K562 (cell line): ENCODE measurements around the gene GSX2. TPM values are rescaled to one million over a fixed set of nuclear protein-coding genes. Genes with fewer than 3 reads are reported as not detected.

Source experiments
- ATAC-seq: fragments of 200-7000 bp; cut with Tn5 transposase; 3 replicates; pipeline ENCODE4 v1.9.1; 2020; ENCODE audit warnings: moderate library complexity
- BruUV-seq: library from RNA; stranded (reverse); fragments of 400-500 nt; replicated peaks from 2 replicates; lab custom pipeline; 2021; lab: Mats Ljungman, UMichigan
- CTCF ChIA-PET: fragments of 300-600 bp; formaldehyde crosslinking; extraction: SDS; loops from one replicate; lab custom pipeline; 2021; ENCODE audit warnings: low intra/inter-chr PET ratio; lab: Yijun Ruan, JAX
- POLR2A ChIA-PET: fragments of 300-600, 350-650 bp; sonication (Branson Sonifier 250); formaldehyde crosslinking; extraction: SDS; loops from one replicate; lab custom pipeline; 2021; ENCODE audit warnings: antibody characterized with exemption, inconsistent platforms; lab: Yijun Ruan, JAX
- DNase-seq, 4 experiments: peaks; one replicate each; pipeline versions ENCODE4 v3.0.0 to v3.0.0-alpha.2; 2011 to 2018; ENCODE audit warnings: low spot score in 3 of 4, mixed read lengths in 3 of 4; ENCODE audit errors: extremely low read depth in 1 of 4
- FAIRE-seq: peaks from 2 replicates; lab custom pipeline; 2011; peaks lifted over from hg19 to GRCh38; lab: Jason Lieb, UNC
- H2AFZ ChIP-seq: 2 replicates; pipeline ENCODE4 v1.6.0; 2011; ENCODE audit warnings: low read depth, low read length, control low read depth, inconsistent platforms
- H3K27ac ChIP-seq: fragments of 200-600 bp; 3 replicates; pipeline ENCODE4 v1.8.0; 2011; ENCODE audit warnings: low read depth, mild to moderate bottlenecking, control low read depth, inconsistent platforms, low read length, moderate library complexity, mixed read lengths; ENCODE audit errors: extremely low read depth
- H3K27me3 ChIP-seq, 2 experiments: fragments of 300-600 bp in 1 of 2; 2 replicates in 1 of 2; 3 replicates in 1 of 2; pipeline versions ENCODE4 v1.6.0 to v1.8.0; 2011; ENCODE audit warnings: inconsistent platforms in 2 of 2, low read length in 2 of 2, mild to moderate bottlenecking in 1 of 2, mixed read lengths in 1 of 2, moderate library complexity in 1 of 2; ENCODE audit not compliant: control insufficient read depth in 2 of 2, insufficient read depth in 2 of 2
- H3K36me3 ChIP-seq: fragments of 300-600 bp; 3 replicates; pipeline ENCODE4 v1.8.0; 2011; ENCODE audit warnings: mild to moderate bottlenecking, low read length, inconsistent platforms; ENCODE audit not compliant: control insufficient read depth, insufficient read depth
- H3K4me1 ChIP-seq, 2 experiments: fragments of 200-600 bp in 1 of 2; replicated peaks in 1 of 2; 2 replicates in 1 of 2; 3 replicates in 1 of 2; pipeline versions ENCODE4 v1.5.1 to v1.8.0; 2011; ENCODE audit warnings: inconsistent platforms in 2 of 2, low read length in 2 of 2, mild to moderate bottlenecking in 1 of 2, mixed read lengths in 1 of 2, moderate library complexity in 1 of 2; ENCODE audit not compliant: control insufficient read depth in 2 of 2, insufficient read depth in 2 of 2
- H3K4me2 ChIP-seq: 2 replicates; pipeline ENCODE4 v1.6.1; 2011; ENCODE audit warnings: low read length, control low read depth, inconsistent platforms, mixed read lengths; ENCODE audit not compliant: insufficient read depth
- H3K4me3 ChIP-seq: fragments of 200-600 bp; sonication (generic), shearing (Covaris generic); 2 replicates; pipeline ENCODE4 v1.5.1; 2016; ENCODE audit warnings: control low read depth, inconsistent platforms
- H3K79me2 ChIP-seq: fragments of 200-600 bp; 3 replicates; pipeline ENCODE4 v1.8.0; 2011; ENCODE audit warnings: low read length, inconsistent platforms; ENCODE audit not compliant: control insufficient read depth, insufficient read depth
- H3K9ac ChIP-seq, 2 experiments: 2 replicates each; pipeline versions ENCODE4 v1.6.0 to v1.6.1; 2011; ENCODE audit warnings: low read depth in 2 of 2, low read length in 2 of 2, control low read depth in 1 of 2, inconsistent platforms in 1 of 2, mild to moderate bottlenecking in 1 of 2, mixed read lengths in 1 of 2; ENCODE audit not compliant: insufficient read depth in 1 of 2
- H3K9me1 ChIP-seq: one replicate; pipeline ENCODE4 v1.6.0; 2011; ENCODE audit warnings: inconsistent platforms, mild to moderate bottlenecking, low read length, moderate library complexity; ENCODE audit not compliant: control insufficient read depth, insufficient read depth
- H3K9me3 ChIP-seq: replicated peaks from 2 replicates; pipeline ENCODE4 v1.5.1; 2011; ENCODE audit warnings: low read depth, low read length, inconsistent platforms; ENCODE audit not compliant: control insufficient read depth, insufficient read depth
- H4K20me1 ChIP-seq: replicated peaks from 2 replicates; pipeline ENCODE4 v1.6.1; 2011; ENCODE audit warnings: low read length, inconsistent platforms, mixed read lengths; ENCODE audit not compliant: control insufficient read depth, insufficient read depth
- ATF1 ChIP-seq, 2 experiments: fragments of 450-650 bp in 1 of 2; IDR thresholded peaks; 2 replicates each; pipeline ENCODE4 v1.6.1; 2016; ENCODE audit warnings: missing compliant biosample characterization in 1 of 2, missing genetic modification characterization in 1 of 2
- CREB3 ChIP-seq: fragments of 450-650 bp; conservative IDR thresholded peaks from 2 replicates; pipeline ENCODE4 v1.6.1; 2016; ENCODE audit warnings: missing genetic modification characterization, low read depth, mild to moderate bottlenecking, missing compliant biosample characterization, moderate library complexity
- FOXO4 ChIP-seq: fragments of 450-650 bp; formaldehyde crosslinking; IDR thresholded peaks from 2 replicates; pipeline ENCODE4 v1.4.0; 2020; ENCODE audit warnings: mild to moderate bottlenecking, moderate library complexity
- KLF6 ChIP-seq: fragments of 250-450 bp; sonication (Bioruptor Pico); IDR thresholded peaks from 2 replicates; pipeline ENCODE4 v1.4.0; 2020; ENCODE audit warnings: mild to moderate bottlenecking, moderate library complexity, borderline replicate concordance
- LCOR ChIP-seq: sonication (generic); formaldehyde crosslinking; IDR thresholded peaks from 2 replicates; pipeline ENCODE4 v1.8.0; 2022; ENCODE audit warnings: mild to moderate bottlenecking, missing genetic modification reagents
- POLR3G ChIP-seq: IDR thresholded peaks from 2 replicates; pipeline ENCODE4 v1.6.1; 2011; ENCODE audit not compliant: insufficient read length, insufficient replicate concordance; ENCODE audit errors: extremely low read depth
- RBM14 ChIP-seq: fragments of 200-400 bp; formaldehyde crosslinking; IDR thresholded peaks from 2 replicates; pipeline ENCODE4 v1.6.1; 2018; ENCODE audit warnings: low read depth, mild to moderate bottlenecking, low read length, moderate library complexity, borderline replicate concordance; ENCODE audit not compliant: insufficient read depth
- SP1 ChIP-seq: sonication (generic); formaldehyde crosslinking; IDR thresholded peaks from 2 replicates; pipeline ENCODE4 v1.8.1; 2022; ENCODE audit warnings: mild to moderate bottlenecking, missing genetic modification reagents
- ZC3H8 ChIP-seq: fragments of 450-650 bp; IDR thresholded peaks from 2 replicates; pipeline ENCODE4 v1.6.1; 2017
- WGBS: fragments of 100-300 bp; shearing (Covaris generic); methylation state at CpG from one replicate; pipeline ENCODE4 v1.1.6; 2016; ENCODE audit warnings: low coverage, mixed read lengths; ENCODE audit not compliant: insufficient coverage; ENCODE audit errors: missing lambda C conversion rate; 5-methylcytosine and 5-hydroxymethylcytosine counted together
- in situ Hi-C: fragments of 300-500 bp; cut with MboI; formaldehyde crosslinking; loops from 4 replicates; pipeline ENCODE4 v1.15.0; 2018; ENCODE audit warnings: inconsistent platforms, mixed read lengths
- intact Hi-C: fragments of 100-400 bp; cut with micrococcal nuclease; formaldehyde crosslinking; loops from 2 replicates; pipeline ENCODE4 v1.14.2; 2022
- polyA plus RNA-seq, 8 experiments: library from polyadenylated mRNA; depleted of rRNA in 4 of 8; stranded (reverse) in 5 of 8; unstranded in 3 of 8; fragments of >200 nt; fragmentation: Nextera tagmentation in 2 of 8; fragmentation: Illumina TruSeq in 1 of 8; extraction: Ambion mirVana in 2 of 8; extraction: Trizol in 1 of 8; gene quantifications; 2 replicates each; pipeline versions ENCODE4 v1.2.1 to v1.2.3, GENCODE V29; 2011 to 2014; ENCODE audit warnings: inconsistent platforms in 1 of 8, missing spikeins in 1 of 8
- total RNA-seq, 7 experiments: library from RNA; depleted of rRNA in 6 of 7; stranded (reverse); fragments of >200 nt in 6 of 7; fragmentation: Illumina TruSeq in 2 of 7; extraction: Trizol in 2 of 7; gene quantifications; 2 replicates each; pipeline versions ENCODE4 v1.2.1 to v1.2.3, GENCODE V29; 2011 to 2021; ENCODE audit warnings: low replicate concordance in 1 of 7

Gene GSX2
- total and polyA plus RNA-seq, 9 of the 15 experiments (the other 6 are each of a cell fraction or from before 2014, with no cell fraction given): not detected

DNA sequence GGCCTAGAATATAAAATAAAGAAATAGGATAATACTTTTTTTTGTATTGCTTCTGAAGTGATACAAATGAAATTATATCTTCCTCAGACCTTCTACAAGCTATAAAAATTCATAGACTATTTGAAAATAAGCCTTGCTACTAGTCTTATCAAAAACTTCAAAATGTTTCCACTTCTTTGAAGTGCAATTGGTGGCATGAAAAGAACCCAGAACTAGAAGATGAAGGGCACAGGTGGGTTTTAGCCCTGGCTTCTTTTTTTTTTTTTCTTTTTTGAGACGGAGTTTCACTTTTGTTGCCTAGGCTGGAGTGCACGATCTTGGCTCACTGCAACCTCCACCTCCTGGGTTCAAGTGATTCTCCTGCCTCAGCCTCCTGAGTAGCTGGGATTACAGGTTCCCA lies 44.2 kb downstream of the GSX2 start:
- ATAC-seq: no peak
- TF ChIP-seq ZC3H8 (no peak), FOXO4 (CRISPR knock-in tag) (no peak), CREB3 (no peak), SP1 (CRISPR knock-in tag) (no peak), KLF6 (no peak), POLR3G (no peak), RBM14 (no peak), ATF1 (CRISPR knock-in tag; IDR thresholded peaks at IDR 0.05) (no peak), ATF1 (tag; IDR thresholded peaks at IDR 0.05) (no peak), LCOR (CRISPR knock-in tag) (no peak)
- no peak for FAIRE-seq
- POLR2A ChIA-PET: no interaction called here
- WGBS: 0% methylated on average over 2 of the region's 2 CpGs
- DNase-seq: no peak
- in situ Hi-C loops: no loop called here
- peaks cover 0 to 19% of the 10 kb centered on the region in 2 experiments; a peak in 2 of 5 replicates for H3K27me3 ChIP-seq
- H2AFZ ChIP-seq: no peak overlapping the region
- no peak overlapping the region for H3K9ac ChIP-seq
- no peaks in the 10 kb centered on the region for H3K79me2 ChIP-seq
- no peak overlapping the region for H3K27ac ChIP-seq
- no peaks in the 10 kb centered on the region for H3K36me3 ChIP-seq
- intact Hi-C loops: no loop called here
- H3K4me2 ChIP-seq: no peak overlapping the region
- H3K9me1 ChIP-seq: no peaks in the 10 kb centered on the region
- no peaks in the 10 kb centered on the region for H3K4me1 ChIP-seq
- CTCF ChIA-PET: no interaction called here
- no TSS peak for BruUV-seq
- H4K20me1 ChIP-seq: no peaks in the 10 kb centered on the region
- H3K4me3 ChIP-seq: no peak overlapping the region
- no peaks in the 10 kb centered on the region for H3K9me3 ChIP-seq
